ENCODE data around the gene ZNF775.

Gene ZNF775

GRCh38 chr7:150399421-150400007, 20.4 kb downstream of the ZNF775 start:
- TF ChIP-seq, protein P1, sequence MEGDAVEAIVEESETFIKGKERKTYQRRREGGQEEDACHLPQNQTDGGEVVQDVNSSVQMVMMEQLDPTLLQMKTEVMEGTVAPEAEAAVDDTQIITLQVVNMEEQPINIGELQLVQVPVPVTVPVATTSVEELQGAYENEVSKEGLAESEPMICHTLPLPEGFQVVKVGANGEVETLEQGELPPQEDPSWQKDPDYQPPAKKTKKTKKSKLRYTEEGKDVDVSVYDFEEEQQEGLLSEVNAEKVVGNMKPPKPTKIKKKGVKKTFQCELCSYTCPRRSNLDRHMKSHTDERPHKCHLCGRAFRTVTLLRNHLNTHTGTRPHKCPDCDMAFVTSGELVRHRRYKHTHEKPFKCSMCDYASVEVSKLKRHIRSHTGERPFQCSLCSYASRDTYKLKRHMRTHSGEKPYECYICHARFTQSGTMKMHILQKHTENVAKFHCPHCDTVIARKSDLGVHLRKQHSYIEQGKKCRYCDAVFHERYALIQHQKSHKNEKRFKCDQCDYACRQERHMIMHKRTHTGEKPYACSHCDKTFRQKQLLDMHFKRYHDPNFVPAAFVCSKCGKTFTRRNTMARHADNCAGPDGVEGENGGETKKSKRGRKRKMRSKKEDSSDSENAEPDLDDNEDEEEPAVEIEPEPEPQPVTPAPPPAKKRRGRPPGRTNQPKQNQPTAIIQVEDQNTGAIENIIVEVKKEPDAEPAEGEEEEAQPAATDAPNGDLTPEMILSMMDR (IDR thresholded peaks at IDR 0.05; ENCODE audit: borderline replicate concordance, control extremely low read depth, extremely low read depth, insufficient read depth, missing control alignments), result no peak
- in situ Hi-C loops (cut with MboI; ENCODE audit: low sequenced_read_pairs, unreplicated experiment), result no loop called here
- DNase-seq (ENCODE audit: low spot score), result no peak

GRCh38 chr7:150400008-150400787, 21.1 kb downstream of the ZNF775 start:
- in situ Hi-C loops (cut with MboI; ENCODE audit: low sequenced_read_pairs, unreplicated experiment), result no loop called here
- no peak for DNase-seq (ENCODE audit: low spot score)
- TF ChIP-seq, protein P1 (IDR thresholded peaks at IDR 0.05; ENCODE audit: borderline replicate concordance, control extremely low read depth, extremely low read depth, insufficient read depth, missing control alignments), result no peak

GRCh38 chr7:150400788-150401423, 21.8 kb downstream of the ZNF775 start:
- TF ChIP-seq, protein P1 (IDR thresholded peaks at IDR 0.05; ENCODE audit: borderline replicate concordance, control extremely low read depth, extremely low read depth, insufficient read depth, missing control alignments), result no peak
- no peak for DNase-seq (ENCODE audit: low spot score)
- in situ Hi-C loops (cut with MboI; ENCODE audit: low sequenced_read_pairs, unreplicated experiment), result no loop called here

DNA sequence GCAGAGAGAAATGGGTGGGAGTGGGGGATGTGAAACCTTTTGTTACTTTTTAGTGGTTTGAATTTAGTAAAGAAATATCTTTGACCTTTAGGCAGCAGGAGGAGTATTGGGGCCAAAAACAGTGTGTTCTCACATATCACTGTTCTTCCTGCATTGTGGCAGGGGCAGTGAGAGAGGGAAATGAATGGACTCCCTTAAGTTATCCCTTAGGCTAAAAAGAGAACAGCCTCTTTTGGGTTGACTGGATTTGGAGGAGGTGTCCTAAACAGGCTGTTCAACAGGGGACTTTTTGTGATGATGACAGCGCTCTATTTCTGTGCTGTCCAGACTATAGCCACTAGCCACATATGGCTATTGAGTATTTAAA, 22.3 kb downstream of the ZNF775 start:
- in situ Hi-C loops (cut with MboI; ENCODE audit: low sequenced_read_pairs, unreplicated experiment), result no loop called here
- peak; percentile 57 for DNase-seq (ENCODE audit: low spot score)
- TF ChIP-seq, protein P1 (IDR thresholded peaks at IDR 0.05; ENCODE audit: borderline replicate concordance, control extremely low read depth, extremely low read depth, insufficient read depth, missing control alignments), result no peak

DNA sequence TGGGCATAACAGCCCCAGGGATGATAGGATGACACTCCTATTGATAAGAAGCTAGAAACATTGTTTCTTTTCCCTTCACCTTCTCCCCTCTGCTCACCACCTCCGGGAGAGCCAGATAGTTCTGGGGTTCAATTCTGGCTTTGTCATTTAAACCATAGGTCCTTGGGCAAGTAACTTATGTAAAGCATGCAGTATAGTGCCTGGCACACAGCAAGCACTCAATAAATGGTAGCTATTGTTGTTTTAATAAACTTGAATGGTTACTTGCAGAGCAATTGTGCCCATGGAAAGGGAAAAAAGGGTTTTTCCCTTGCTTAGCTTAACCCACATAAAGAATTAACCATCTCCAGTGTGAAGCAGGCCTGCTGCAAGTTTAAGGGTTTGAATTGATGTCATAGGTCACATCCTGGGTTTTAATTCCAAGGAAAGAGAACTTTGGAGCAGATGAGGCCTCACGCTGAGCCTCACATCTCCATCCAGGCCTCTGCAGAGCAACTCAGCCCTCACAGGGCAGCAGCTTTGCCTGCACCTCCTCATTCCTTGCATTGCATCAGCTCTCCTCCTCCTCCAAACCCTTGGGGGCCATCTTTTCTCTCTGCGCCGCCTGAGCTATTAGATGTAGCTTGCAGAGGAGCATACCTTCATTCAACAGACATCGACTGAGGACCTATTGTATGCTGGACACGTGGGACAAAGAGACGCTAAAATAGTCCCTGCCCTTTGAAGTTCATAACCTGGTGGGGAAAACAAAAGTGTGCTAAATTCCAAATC, 22.9 kb downstream of the ZNF775 start:
- DNase-seq (ENCODE audit: low spot score), result no peak
- in situ Hi-C loops (cut with MboI; ENCODE audit: low sequenced_read_pairs, unreplicated experiment), result no loop called here

More for the DNA sequence above, 22.9 kb downstream of the ZNF775 start:
- TF ChIP-seq, protein P1 (IDR thresholded peaks at IDR 0.05; ENCODE audit: borderline replicate concordance, control extremely low read depth, extremely low read depth, insufficient read depth, missing control alignments), result no peak

Data from GM13976 (cell line).